ENCODE data around the gene FCRL1.

FCRL1 gene

GRCh38 chr1:157819896-157820295, at the start of gene FCRL1:
Gene FCRL1 (minus strand): TSS chr1:157820120. CDS start chr1:157820037, 83 bp downstream.
- no peak for DNase-seq

- no peak for DNase-seq
Observed at GRCh38 chr1:157868654-157869053, 48.7 kb upstream of the FCRL1 start.

- DNase-seq = no peak
Observed at GRCh38 chr1:157862114-157863070, 42.5 kb upstream of the FCRL1 start.

- DNase-seq = no peak
Observed at GRCh38 chr1:157856538-157856937, 36.6 kb upstream of the FCRL1 start.

- DNase-seq = no peak
Observed at GRCh38 chr1:157852476-157852875, 32.6 kb upstream of the FCRL1 start.

GRCh38 chr1:157849229-157849875, 29.4 kb upstream of the FCRL1 start:
- no peak for DNase-seq

GRCh38 chr1:157844089-157844830, 24.3 kb upstream of the FCRL1 start:
- no peak for DNase-seq

- no peak for DNase-seq
Observed at GRCh38 chr1:157842939-157843338, 23.0 kb upstream of the FCRL1 start.

GRCh38 chr1:157841708-157842107, 21.8 kb upstream of the FCRL1 start, which contains the start of gene CD5L:
Gene CD5L (minus strand): TSS chr1:157841808. CDS start chr1:157841701, 107 bp downstream.
- no peak for DNase-seq

- no peak for DNase-seq
Observed at GRCh38 chr1:157838966-157839365, 19.0 kb upstream of the FCRL1 start.

GRCh38 chr1:157834430-157834829, 14.5 kb upstream of the FCRL1 start:
- no peak for DNase-seq

- DNase-seq = no peak
Observed at GRCh38 chr1:157833145-157833544, 13.2 kb upstream of the FCRL1 start.

GRCh38 chr1:157831968-157832626, 12.2 kb upstream of the FCRL1 start:
- no peak for DNase-seq

GRCh38 chr1:157830887-157831286, 11.0 kb upstream of the FCRL1 start:
- DNase-seq = no peak

- no peak for DNase-seq
Observed at GRCh38 chr1:157829711-157830110, 9.8 kb upstream of the FCRL1 start.

GRCh38 chr1:157829210-157829609, 9.3 kb upstream of the FCRL1 start:
- no peak for DNase-seq

- no peak for DNase-seq
Observed at GRCh38 chr1:157820299-157820698, 379 bp upstream of the FCRL1 start.

- no peak for DNase-seq
Observed at GRCh38 chr1:157819215-157819614, 705 bp downstream of the FCRL1 start.

- no peak for DNase-seq
Observed at GRCh38 chr1:157813269-157813668, 6.7 kb downstream of the FCRL1 start.

- no peak for DNase-seq
Observed at GRCh38 chr1:157806431-157807149, 13.3 kb downstream of the FCRL1 start.

- no peak for DNase-seq
Observed at GRCh38 chr1:157803851-157804250, 16.1 kb downstream of the FCRL1 start.

- DNase-seq = no peak
Observed at GRCh38 chr1:157799996-157800395, 19.9 kb downstream of the FCRL1 start.

Data from femur (tissue), 1 donor.